GM12872 (cell line): ENCODE results near the gene LSM12.

ENCODE experiments used
- CTCF ChIP-seq: IDR thresholded peaks from 3 replicates; pipeline ENCODE4 v1.5.1; 2011; ENCODE audit warnings: low read depth, mild to moderate bottlenecking, low read length, moderate library complexity; ENCODE audit not compliant: insufficient read depth

The LSM12 gene

GRCh38 chr17:43995150-43995471 is 71.4 kb downstream of the LSM12 start:
- TF ChIP-seq CTCF: no peak

- TF ChIP-seq CTCF: peak; percentile 85
Observed at GRCh38 chr17:43994272-43995149, 72.0 kb downstream of the LSM12 start.

- no peak for TF ChIP-seq CTCF
Observed at GRCh38 chr17:43992641-43993040, 73.8 kb downstream of the LSM12 start.

- no peak for TF ChIP-seq CTCF
Observed at GRCh38 chr17:43988301-43988700, 78.2 kb downstream of the LSM12 start.

GRCh38 chr17:43987131-43988021 is 79.1 kb downstream of the LSM12 start:
- no peak for TF ChIP-seq CTCF

GRCh38 chr17:43986225-43986981 is 80.1 kb downstream of the LSM12 start:
- no peak for TF ChIP-seq CTCF

- TF ChIP-seq CTCF: no peak
Observed at GRCh38 chr17:43984521-43984920, 82.0 kb downstream of the LSM12 start.
